ENCODE data around the gene POLD3.
"Not testable (repeated sequence)": the region's sequence is repeated elsewhere in the genome, so short reads cannot be mapped to it uniquely, and the experiment has no call there.

POLD3 gene

GRCh38 chr11:74583024-74583624, 9.3 kb upstream of the POLD3 start:
- no peak for DNase-seq

DNA sequence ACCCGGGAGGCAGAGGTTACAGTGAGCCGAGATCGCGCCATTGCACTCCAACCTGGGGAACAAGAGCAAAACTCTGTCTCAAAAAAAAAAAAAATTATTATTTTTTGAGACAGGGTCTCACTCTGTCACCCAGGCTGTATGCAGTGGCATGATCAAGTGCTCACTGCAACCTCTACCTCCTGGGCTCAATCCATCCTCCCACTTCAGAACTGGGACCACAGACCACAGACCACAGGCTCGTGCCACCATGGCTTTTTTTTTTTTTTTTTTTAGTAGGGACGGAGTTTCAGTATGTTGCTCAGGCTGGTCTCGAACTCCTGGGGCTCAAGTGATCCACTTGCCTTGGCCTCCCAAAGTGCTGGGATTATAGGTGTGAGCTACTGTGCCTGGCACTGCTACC, 1.9 kb upstream of the POLD3 start:
- DNase-seq = not testable (repeated sequence)

GRCh38 chr11:74592063-74592440, 330 bp upstream of the POLD3 start:
- peak; percentile 71 for DNase-seq

GRCh38 chr11:74593463-74593862, 1.1 kb downstream of the POLD3 start:
- DNase-seq = peak; percentile 38

DNA sequence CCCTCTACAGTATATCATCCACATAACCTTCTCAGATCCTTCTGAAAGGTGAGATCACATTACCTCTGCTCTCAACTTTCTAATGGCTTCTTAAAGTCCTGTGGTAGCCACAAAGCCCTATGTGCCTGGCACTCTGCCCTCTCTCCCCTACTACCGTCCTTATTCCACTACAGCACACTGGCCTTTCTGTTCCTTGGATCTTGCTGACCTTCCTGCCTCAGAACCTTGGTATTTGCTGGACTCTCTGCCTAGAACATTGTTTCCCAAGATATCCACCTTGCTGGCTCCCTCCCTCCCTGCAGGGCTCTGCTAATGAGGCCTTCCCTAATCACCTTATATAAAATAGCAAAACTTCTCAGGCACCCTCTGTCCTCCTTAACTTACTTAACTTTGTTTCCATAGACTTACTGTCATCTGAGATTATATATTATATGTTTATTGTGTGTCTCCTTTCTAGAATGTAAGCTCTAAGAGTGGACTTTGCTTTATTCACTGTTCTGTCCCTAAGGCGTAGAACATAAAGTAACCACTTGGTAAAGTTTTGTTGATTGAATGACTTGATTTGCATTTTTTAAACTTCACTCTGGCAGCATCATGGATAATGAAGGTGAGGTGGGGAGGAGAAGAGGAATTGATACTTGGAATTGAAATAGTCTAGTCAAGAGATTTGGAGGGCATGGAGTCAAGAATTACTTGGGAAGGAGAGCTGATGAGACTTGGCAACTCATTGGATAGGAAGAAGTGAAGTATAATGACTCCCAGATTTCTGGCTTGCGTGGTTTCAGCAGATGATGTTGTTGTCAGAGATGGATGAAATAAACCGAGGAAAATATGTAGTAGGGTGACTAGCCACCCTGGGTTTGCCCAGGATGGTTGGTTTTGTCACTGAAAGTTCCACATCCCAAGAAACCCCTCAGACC, 10.5 kb downstream of the POLD3 start:
- DNase-seq = no peak

GRCh38 chr11:74603845-74604244, 11.5 kb downstream of the POLD3 start:
- DNase-seq = no peak

- no peak for DNase-seq
Observed at GRCh38 chr11:74604311-74604710, 11.9 kb downstream of the POLD3 start.

GRCh38 chr11:74605403-74605802, 13.0 kb downstream of the POLD3 start:
- DNase-seq = no peak

DNA sequence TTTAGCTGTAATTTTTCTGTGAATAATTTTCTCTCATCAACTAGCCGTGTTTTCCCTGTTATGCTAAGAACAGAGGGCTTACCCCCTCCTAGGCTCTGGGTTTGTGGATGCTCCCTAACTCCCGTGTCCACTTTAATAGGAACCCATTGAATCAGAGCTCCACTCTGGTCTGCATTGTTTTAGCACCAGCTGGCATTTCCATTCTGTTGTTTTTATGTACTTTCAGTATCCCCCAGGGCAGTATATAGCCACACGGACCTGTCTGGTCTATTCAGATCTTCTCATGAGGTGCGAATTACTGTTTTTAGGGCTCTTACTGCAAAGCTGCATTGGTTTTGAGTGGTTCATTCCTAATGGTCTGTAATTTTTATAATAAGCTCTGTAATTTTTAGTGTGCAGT, 16.0 kb downstream of the POLD3 start:
- peak; percentile 81 for DNase-seq

DNA sequence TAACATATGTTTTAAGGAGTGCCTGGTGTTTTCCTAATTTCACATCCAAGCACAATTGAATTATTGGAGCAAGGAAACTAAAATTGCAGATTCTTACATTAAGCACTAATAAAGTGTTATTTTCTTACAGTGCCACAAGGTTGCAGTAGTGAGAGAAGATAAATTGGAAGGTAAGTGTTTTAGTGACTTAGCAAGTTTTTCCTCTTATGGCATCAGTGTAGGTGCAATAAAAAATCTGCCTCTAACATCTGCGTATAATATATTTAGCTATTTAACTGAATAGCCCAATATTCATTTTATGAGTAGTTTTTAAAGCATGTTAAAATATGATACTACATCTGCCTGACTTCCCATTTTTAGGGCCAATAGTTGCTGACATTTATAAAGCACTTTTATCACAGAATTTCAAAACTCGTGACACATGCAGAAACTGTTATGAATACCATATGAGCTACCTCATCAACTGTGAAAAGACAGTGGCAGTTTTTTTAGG, 19.0 kb downstream of the POLD3 start:
- DNase-seq = peak; percentile 49

DNA sequence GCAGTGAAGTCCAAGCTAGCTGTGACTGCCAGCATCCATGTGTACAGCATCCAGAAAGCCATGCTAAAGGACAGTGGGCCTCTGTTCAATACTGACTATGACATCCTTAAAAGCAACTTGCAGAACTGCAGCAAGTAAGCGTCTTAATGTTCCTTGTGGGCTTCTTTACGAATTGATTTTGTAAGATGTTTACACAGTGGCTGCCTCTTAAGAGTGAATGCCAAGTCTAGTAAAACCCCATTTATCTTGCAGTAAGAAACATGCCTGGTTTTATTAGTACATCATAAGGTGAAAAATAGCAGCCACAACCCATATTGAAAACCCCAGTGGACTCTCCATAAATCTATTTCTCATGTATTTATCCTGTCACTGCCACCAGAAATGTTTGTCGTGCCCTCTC, 20.5 kb downstream of the POLD3 start:
- no peak for DNase-seq

GRCh38 chr11:74615311-74615710, 22.9 kb downstream of the POLD3 start:
- DNase-seq = no peak

GRCh38 chr11:74615988-74616387, 23.6 kb downstream of the POLD3 start:
- DNase-seq = no peak

- no peak for DNase-seq
Observed at GRCh38 chr11:74620531-74620930, 28.1 kb downstream of the POLD3 start.

DNA sequence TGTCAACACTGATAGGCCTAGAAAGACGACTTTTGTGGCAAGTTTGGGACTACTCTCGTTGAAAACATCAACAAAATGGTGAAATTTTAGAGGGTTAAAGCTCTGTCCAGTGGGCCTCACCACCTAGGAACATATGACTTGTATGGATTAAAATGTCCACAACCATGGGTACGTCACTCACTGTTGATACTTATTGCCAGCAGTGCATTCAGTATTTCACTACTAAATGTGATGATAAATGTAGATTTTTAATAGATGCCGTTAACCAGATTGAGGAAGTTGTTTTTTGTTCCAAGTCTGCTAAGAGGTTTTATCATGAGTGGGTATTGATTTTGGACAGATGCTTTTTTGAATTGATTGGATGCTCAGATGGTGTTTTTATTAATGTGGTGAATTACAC, 33.7 kb downstream of the POLD3 start:
- no peak for DNase-seq

- no peak for DNase-seq
Observed at GRCh38 chr11:74626604-74627003, 34.2 kb downstream of the POLD3 start.

- no peak for DNase-seq
Observed at GRCh38 chr11:74627381-74627780, 35.0 kb downstream of the POLD3 start.

DNA sequence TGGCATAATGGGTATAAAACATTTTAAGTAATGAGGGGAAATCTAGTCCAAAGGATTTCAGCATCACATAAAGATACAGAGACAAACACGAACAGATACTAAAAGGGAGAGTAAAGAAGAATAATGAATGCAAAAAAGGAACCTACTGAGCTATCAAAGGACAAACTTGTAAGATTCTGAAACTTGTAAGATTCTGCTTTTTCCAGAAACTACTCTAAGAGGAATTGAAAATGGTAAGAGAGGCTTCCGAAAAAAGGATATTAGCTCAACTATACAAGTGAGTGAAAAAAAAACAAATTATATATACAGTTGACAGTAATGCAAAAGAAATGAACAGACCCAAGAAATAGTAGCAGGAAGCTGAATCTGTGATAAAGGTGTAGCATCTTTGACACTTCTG, 37.7 kb downstream of the POLD3 start:
- no peak for DNase-seq

GRCh38 chr11:74633406-74634393, 41.3 kb downstream of the POLD3 start:
- DNase-seq = no peak

DNA sequence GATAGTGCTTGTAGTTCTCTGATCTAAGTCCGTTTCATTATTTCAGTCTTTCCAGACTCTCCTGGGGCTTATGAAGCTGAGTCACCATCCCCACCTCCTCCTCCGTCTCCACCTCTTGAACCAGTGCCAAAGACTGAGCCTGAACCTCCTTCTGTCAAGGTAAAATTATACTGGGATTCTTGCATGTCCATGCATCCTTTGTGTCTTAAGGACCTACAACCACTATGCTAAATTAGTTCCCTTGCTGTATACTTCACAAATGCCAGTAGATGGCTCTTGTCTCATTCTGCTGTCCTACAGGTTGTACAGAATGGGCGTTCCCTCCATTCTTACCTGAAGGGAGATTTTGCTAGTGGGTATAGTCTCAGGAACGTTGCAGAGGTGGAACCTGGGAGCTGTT, 42.2 kb downstream of the POLD3 start:
- peak; percentile 91 for DNase-seq

DNA sequence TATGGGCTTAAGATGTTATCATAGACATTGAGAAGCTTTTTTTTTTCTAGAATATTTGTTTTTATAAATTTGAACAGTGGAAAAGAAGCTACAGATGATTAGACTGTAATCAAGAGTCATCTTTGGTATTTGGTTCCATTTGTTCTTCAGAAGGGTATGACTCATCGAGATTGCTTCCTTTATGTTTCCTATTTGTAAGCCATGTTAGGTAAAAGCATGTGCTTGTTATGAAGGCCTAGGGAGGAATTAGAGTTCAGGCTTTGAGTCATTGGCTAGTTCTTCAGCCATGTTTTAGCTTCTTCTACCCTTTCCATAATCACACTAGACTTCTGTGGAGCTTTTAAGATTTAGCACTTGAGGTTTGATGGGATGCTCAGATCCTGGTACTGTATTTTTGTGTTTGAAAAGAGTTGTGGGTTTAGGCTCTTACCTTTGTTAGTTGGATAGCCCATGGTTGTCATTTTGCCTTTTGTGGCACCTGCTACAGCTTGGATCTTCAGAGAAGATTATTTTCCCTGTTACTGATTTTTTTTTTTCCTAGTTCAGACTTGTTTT, 44.3 kb downstream of the POLD3 start:
- peak; percentile 18 for DNase-seq

- no peak for DNase-seq
Observed at GRCh38 chr11:74637700-74638099, 45.3 kb downstream of the POLD3 start.

DNA sequence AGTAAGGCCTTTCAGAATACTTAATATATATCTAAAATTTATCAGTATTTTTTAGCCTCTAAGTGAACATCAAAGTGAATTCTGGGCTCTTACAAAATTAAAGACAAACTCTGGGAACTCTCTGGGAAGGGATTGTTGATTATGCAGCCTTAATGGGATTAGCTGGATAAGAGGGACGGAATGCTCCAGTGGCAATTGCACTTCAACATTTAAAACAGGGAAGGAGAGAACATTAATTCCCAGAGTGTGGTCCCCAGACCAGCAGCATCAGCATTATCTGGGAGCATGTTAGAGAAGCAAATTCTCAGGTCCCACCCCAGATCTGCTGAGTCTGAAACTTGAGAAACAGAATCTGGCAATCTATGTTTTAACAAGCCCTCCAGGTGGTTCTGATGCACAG, 46.5 kb downstream of the POLD3 start:
- no peak for DNase-seq
